ENCODE measurements around the gene SCN1A. TPM values are rescaled to one million over a fixed set of nuclear protein-coding genes. Genes with fewer than 3 reads are reported as not detected.

Gene SCN1A
- total RNA-seq, 1 donor from 2014 or later: not detected

GRCh38 chr2:165970663-165971062, 157.2 kb downstream of the SCN1A start:
- ChIA-PET CTCF (interaction anchor here (0.6 kb wide), 1 partner anchor 601 kb away, joined by 3 read pairs; no protein-coding TSS in a partner anchor), POLR2A (no interaction called here)
- TF ChIP-seq CTCF (IDR thresholded peaks at IDR 0.05): no peak
- H3K27me3 Mint-ChIP-seq: peaks cover 26% of the 10 kb centered on the region
- H3K9me3 Mint-ChIP-seq: no peaks in the 10 kb centered on the region
- H3K4me1 Mint-ChIP-seq: no peaks in the 10 kb centered on the region
- no peak for ATAC-seq (ENCODE audit: low read depth)
- DNase-seq: no peak
- intact Hi-C loops (cut with micrococcal nuclease): no loop called here
- H3K36me3 Mint-ChIP-seq (ENCODE audit: low read depth): no peaks in the 10 kb centered on the region
- H3K4me3 Mint-ChIP-seq: no peak overlapping the region
- no peak overlapping the region for H3K27ac Mint-ChIP-seq

GRCh38 chr2:165969227-165969626, 158.6 kb downstream of the SCN1A start:
- ATAC-seq (ENCODE audit: low read depth) (no peak), DNase-seq (no peak)
- peaks cover 24% of the 10 kb centered on the region for H3K27me3 Mint-ChIP-seq
- H3K36me3 Mint-ChIP-seq (ENCODE audit: low read depth): no peaks in the 10 kb centered on the region
- ChIA-PET CTCF (no interaction called here), POLR2A (no interaction called here)
- intact Hi-C loops (cut with micrococcal nuclease): no loop called here
- no peak overlapping the region for H3K4me3 Mint-ChIP-seq
- no peak for TF ChIP-seq CTCF (IDR thresholded peaks at IDR 0.05)
- H3K4me1 Mint-ChIP-seq: no peaks in the 10 kb centered on the region
- no peaks in the 10 kb centered on the region for H3K9me3 Mint-ChIP-seq
- H3K27ac Mint-ChIP-seq: no peak overlapping the region

- DNase-seq (no peak), ATAC-seq (ENCODE audit: low read depth) (no peak)
- CTCF ChIA-PET: no interaction called here
- Mint-ChIP-seq H3K4me3 (no peak overlapping the region), H3K4me1 (no peaks in the 10 kb centered on the region), H3K9me3 (no peaks in the 10 kb centered on the region), H3K27me3 (peaks cover 19% of the 10 kb centered on the region), H3K27ac (no peak overlapping the region), H3K36me3 (ENCODE audit: low read depth) (no peaks in the 10 kb centered on the region)
- TF ChIP-seq CTCF (IDR thresholded peaks at IDR 0.05): no peak
- intact Hi-C loops (cut with micrococcal nuclease): no loop called here
- POLR2A ChIA-PET: no interaction called here
Measured at GRCh38 chr2:165967746-165968145, 160.1 kb downstream of the SCN1A start.

GRCh38 chr2:165961818-165962217, 166.0 kb downstream of the SCN1A start:
- H3K36me3 Mint-ChIP-seq (ENCODE audit: low read depth): no peaks in the 10 kb centered on the region
- no peak overlapping the region for H3K27ac Mint-ChIP-seq
- ATAC-seq (ENCODE audit: low read depth) (no peak), DNase-seq (no peak)
- H3K27me3 Mint-ChIP-seq: peaks cover 3% of the 10 kb centered on the region
- POLR2A ChIA-PET: no interaction called here
- CTCF ChIA-PET: no interaction called here
- no peaks in the 10 kb centered on the region for H3K9me3 Mint-ChIP-seq
- intact Hi-C loops (cut with micrococcal nuclease): no loop called here
- H3K4me3 Mint-ChIP-seq: no peak overlapping the region
- H3K4me1 Mint-ChIP-seq: no peaks in the 10 kb centered on the region
- TF ChIP-seq CTCF (IDR thresholded peaks at IDR 0.05): no peak

- no peak for TF ChIP-seq CTCF (IDR thresholded peaks at IDR 0.05)
- peaks cover 11% of the 10 kb centered on the region for H3K4me1 Mint-ChIP-seq
- CTCF ChIA-PET: no interaction called here
- POLR2A ChIA-PET: no interaction called here
- ATAC-seq (ENCODE audit: low read depth): no peak
- H3K27me3 Mint-ChIP-seq: no peaks in the 10 kb centered on the region
- H3K36me3 Mint-ChIP-seq (ENCODE audit: low read depth): no peaks in the 10 kb centered on the region
- intact Hi-C loops (cut with micrococcal nuclease): loop anchor here (10.0 kb wide), 2 partner anchors 665 to 1195 kb away; no protein-coding TSS in a partner anchor
- H3K9me3 Mint-ChIP-seq: no peaks in the 10 kb centered on the region
- no peak overlapping the region for H3K27ac Mint-ChIP-seq
- H3K4me3 Mint-ChIP-seq: no peak overlapping the region
- DNase-seq: no peak
Measured at GRCh38 chr2:165959371-165959770, 168.4 kb downstream of the SCN1A start.

Measured in activated B cell treated with CpG ODN at 0.5 μM for 24 hours (primary cell).